IMR-90 (cell line): ENCODE data around the gene MEF2D. TPM values are rescaled to one million over a fixed set of nuclear protein-coding genes. Genes with fewer than 3 reads are reported as not detected.

ENCODE experiments used
- ATAC-seq: fragments of 200-7000 bp; cut with Tn5 transposase; 2 replicates; pipeline ENCODE4 v1.9.1; 2020; ENCODE audit warnings: low read depth, mild to moderate bottlenecking, moderate library complexity
- BruUV-seq: library from RNA; stranded (reverse); fragments of 400-500 nt; replicated peaks from 2 replicates; lab custom pipeline; 2021; lab: Mats Ljungman, UMichigan
- CTCF ChIA-PET: fragments of 300-600 bp; formaldehyde crosslinking; extraction: SDS; loops from one replicate; lab custom pipeline; 2021; ENCODE audit warnings: antibody characterized with exemption; lab: Yijun Ruan, JAX
- POLR2A ChIA-PET: fragments of 300-600 bp; sonication (Branson Sonifier 250); formaldehyde crosslinking; loops from one replicate; lab custom pipeline; 2022; ENCODE audit warnings: antibody characterized with exemption; ENCODE audit not compliant: unreplicated experiment; lab: Charles Lee
- DNase-seq: peaks from one replicate; pipeline ENCODE4 v3.0.0; 2013
- H2AFZ ChIP-seq: replicated peaks from 2 replicates; pipeline ENCODE3; 2013; ENCODE audit warnings: low read length, mild to moderate bottlenecking; ENCODE audit not compliant: poor library complexity
- H2AK5ac ChIP-seq: 2 replicates; pipeline ENCODE4 v1.6.1; 2013; ENCODE audit warnings: low read depth, low read length, inconsistent platforms
- H2AK9ac ChIP-seq: replicated peaks from 2 replicates; pipeline ENCODE3; 2013; ENCODE audit warnings: mild to moderate bottlenecking, low read depth, low read length, moderate library complexity; ENCODE audit not compliant: poor library complexity
- H2BK120ac ChIP-seq: 2 replicates; pipeline ENCODE4 v1.6.1; 2013; ENCODE audit warnings: low read depth, low read length, inconsistent platforms
- H2BK15ac ChIP-seq: 3 replicates; pipeline ENCODE4 v1.6.1; 2013; ENCODE audit warnings: low read depth, low read length, inconsistent platforms
- H2BK20ac ChIP-seq: 2 replicates; pipeline ENCODE4 v1.6.1; 2013; ENCODE audit warnings: low read depth, mild to moderate bottlenecking, inconsistent platforms, low read length, moderate library complexity
- H2BK5ac ChIP-seq: 2 replicates; pipeline ENCODE4 v1.6.1; 2013; ENCODE audit warnings: mild to moderate bottlenecking, low read depth, low read length, inconsistent platforms; ENCODE audit not compliant: poor library complexity, severe bottlenecking
- H3K14ac ChIP-seq: replicated peaks from 2 replicates; pipeline ENCODE4 v1.6.1; 2013; ENCODE audit warnings: low read depth, low read length, inconsistent platforms
- H3K18ac ChIP-seq: 2 replicates; pipeline ENCODE4 v1.6.1; 2013; ENCODE audit warnings: low read depth, low read length, control low read depth
- H3K23ac ChIP-seq: 2 replicates; pipeline ENCODE4 v1.6.1; 2013; ENCODE audit warnings: low read depth, low read length, inconsistent platforms
- H3K27ac ChIP-seq: 2 replicates; pipeline ENCODE4 v1.5.1; 2013; ENCODE audit warnings: mild to moderate bottlenecking, control low read depth, low read length; ENCODE audit not compliant: insufficient read depth
- H3K27me3 ChIP-seq: 2 replicates; pipeline ENCODE4 v1.6.1; 2013; ENCODE audit warnings: low read length; ENCODE audit not compliant: control insufficient read depth, insufficient read depth
- H3K36me3 ChIP-seq: 2 replicates; pipeline ENCODE4 v1.6.1; 2013; ENCODE audit warnings: low read length, mixed read lengths; ENCODE audit not compliant: control insufficient read depth, insufficient read depth
- H3K4ac ChIP-seq: 2 replicates; pipeline ENCODE4 v1.6.1; 2013; ENCODE audit warnings: low read depth, low read length, inconsistent platforms
- H3K4me1 ChIP-seq: 2 replicates; pipeline ENCODE4 v1.6.1; 2013; ENCODE audit warnings: low read length, mixed read lengths; ENCODE audit not compliant: control insufficient read depth, insufficient read depth
- H3K4me2 ChIP-seq: 2 replicates; pipeline ENCODE4 v1.6.1; 2013; ENCODE audit warnings: low read depth, mild to moderate bottlenecking, control low read depth, low read length, moderate library complexity
- H3K4me3 ChIP-seq: 2 replicates; pipeline ENCODE4 v1.5.1; 2013; ENCODE audit warnings: low read depth, mild to moderate bottlenecking, control low read depth, low read length, moderate library complexity; ENCODE audit not compliant: insufficient read depth
- H3K56ac ChIP-seq: 2 replicates; pipeline ENCODE4 v1.6.1; 2013; ENCODE audit warnings: low read length, inconsistent platforms; ENCODE audit not compliant: insufficient read depth; ENCODE audit errors: extremely low read depth
- H3K79me1 ChIP-seq, 2 experiments: 2 replicates each; pipeline ENCODE4 v1.6.1; 2013; ENCODE audit warnings: low read length in 2 of 2, inconsistent platforms in 1 of 2, low read depth in 1 of 2
- H3K9ac ChIP-seq: 2 replicates; pipeline ENCODE4 v1.6.1; 2013; ENCODE audit warnings: low read depth, low read length, control low read depth
- H3K9me1 ChIP-seq: 2 replicates; pipeline ENCODE4 v1.6.1; 2013; ENCODE audit warnings: low read length, inconsistent platforms; ENCODE audit not compliant: insufficient read depth
- H3K9me3 ChIP-seq: 2 replicates; pipeline ENCODE4 v1.6.1; 2013; ENCODE audit warnings: low read length; ENCODE audit not compliant: control insufficient read depth, insufficient read depth
- H4K20me1 ChIP-seq: 2 replicates; pipeline ENCODE4 v1.6.1; 2013; ENCODE audit warnings: low read length, inconsistent platforms; ENCODE audit not compliant: insufficient read depth
- H4K5ac ChIP-seq: 2 replicates; pipeline ENCODE4 v1.6.1; 2013; ENCODE audit warnings: mild to moderate bottlenecking, low read depth, low read length, control low read depth
- H4K8ac ChIP-seq, 2 experiments: 2 replicates each; pipeline ENCODE4 v1.6.1; 2013; ENCODE audit warnings: low read depth in 2 of 2, low read length in 2 of 2, control low read depth in 1 of 2, inconsistent platforms in 1 of 2
- H4K91ac ChIP-seq: 2 replicates; pipeline ENCODE4 v1.6.1; 2013; ENCODE audit warnings: low read depth, low read length, inconsistent platforms; ENCODE audit not compliant: insufficient read depth
- BHLHE40 ChIP-seq: fragments of 150-350 bp; IDR thresholded peaks from 2 replicates; pipeline ENCODE4 v1.6.1; 2016; ENCODE audit warnings: mild to moderate bottlenecking, low read depth, low read length
- FOS ChIP-seq: fragments of 150-350 bp; IDR thresholded peaks from 2 replicates; pipeline ENCODE4 v1.6.1; 2016; ENCODE audit warnings: low read depth, low read length
- MAFK ChIP-seq: IDR thresholded peaks from 2 replicates; pipeline ENCODE4 v1.6.1; 2012; ENCODE audit warnings: low read depth, low read length, improper control_type of control experiment
- MAZ ChIP-seq: IDR thresholded peaks from 2 replicates; pipeline ENCODE4 v1.6.1; 2012; ENCODE audit warnings: low read depth, mild to moderate bottlenecking, low read length, improper control_type of control experiment, moderate library complexity, borderline replicate concordance
- MXI1 ChIP-seq: IDR thresholded peaks from 2 replicates; pipeline ENCODE4 v1.6.1; 2012; ENCODE audit warnings: low read depth, mild to moderate bottlenecking, low read length, moderate library complexity, borderline replicate concordance
- RAD21 ChIP-seq: IDR thresholded peaks from 2 replicates; pipeline ENCODE4 v1.6.1; 2012; ENCODE audit warnings: low read length, improper control_type of control experiment
- RCOR1 ChIP-seq: IDR thresholded peaks from 2 replicates; pipeline ENCODE4 v1.6.1; 2012; ENCODE audit warnings: mild to moderate bottlenecking, low read length, improper control_type of control experiment; ENCODE audit not compliant: insufficient replicate concordance
- SMC3 ChIP-seq: fragments of 150-350 bp; IDR thresholded peaks from 2 replicates; pipeline ENCODE4 v1.6.1; 2016; ENCODE audit warnings: low read depth, mild to moderate bottlenecking, antibody characterized with exemption, low read length, moderate library complexity
- whole genome bisulfite sequencing, 2 experiments: methylation state at CpG; one replicate each; pipeline versions ENCODE4 v1.1.5 to v1.1.7; 2013; ENCODE audit warnings: missing lambda C conversion rate in 2 of 2; ENCODE audit not compliant: insufficient read length in 1 of 2; ENCODE audit errors: extremely low coverage in 2 of 2; 5-methylcytosine and 5-hydroxymethylcytosine counted together
- dilution Hi-C: fragments of 300-500 bp; cut with HindIII; formaldehyde crosslinking; loops from one replicate; pipeline ENCODE4 v1.14.3; 2018; ENCODE audit warnings: low sequenced_read_pairs; ENCODE audit not compliant: unreplicated experiment
- in situ Hi-C: fragments of 300-500 bp; cut with MboI; formaldehyde crosslinking; loops from 3 replicates; pipeline ENCODE4 v1.14.3; 2019; ENCODE audit warnings: low sequenced_read_pairs, inconsistent platforms, mixed read lengths
- intact Hi-C: fragments of 100-400 bp; cut with micrococcal nuclease; formaldehyde crosslinking; loops from 2 replicates; pipeline ENCODE4 v1.10.0; 2022
- polyA plus RNA-seq, 3 experiments: library from polyadenylated mRNA; depleted of rRNA; stranded (reverse); fragments of >200 nt; gene quantifications; 2 replicates each; pipeline ENCODE4 v1.2.3, GENCODE V29; 2012; ENCODE audit warnings: low replicate concordance in 1 of 3
- total RNA-seq: library from RNA; depleted of rRNA; stranded (reverse); fragments of >200 nt; gene quantifications from 2 replicates; pipeline ENCODE4 v1.2.3, GENCODE V29; 2012
- TF ChIP-seq, protein P1 (sequence below): fragments of 150-350 bp; IDR thresholded peaks from 2 replicates; pipeline ENCODE4 v1.6.1; 2016; ENCODE audit warnings: low read depth, mild to moderate bottlenecking, low read length, moderate library complexity, borderline replicate concordance

Gene MEF2D
- total and polyA plus RNA-seq, 2 of the 4 experiments (the other 2 are of a cell fraction), result 2.9 to 20.0 TPM

- POLR2A ChIA-PET, result no interaction called here
- ATAC-seq (peak; percentile 60), DNase-seq (peak; percentile 85)
- Histone ChIP-seq H3K4ac (peak overlapping the region; percentile 87), H2AFZ (peak overlapping the region; percentile 85), H3K4me2 (peak overlapping the region; percentile 33), H3K18ac (peak overlapping the region; percentile 59), H2BK15ac (peak overlapping the region; percentile 91; the same call in 2 of the 3 replicates), H3K4me3 (no peak overlapping the region), H2BK20ac (peak overlapping the region; percentile 89), H3K9ac (peak overlapping the region; percentile 40; the same call in 1 of the 2 replicates), H3K14ac (peak overlapping the region; percentile 73), H3K27ac (peak overlapping the region; percentile 36), H3K27me3 (no peaks in the 10 kb centered on the region), H4K5ac (peak overlapping the region; percentile 39; the same call in 1 of the 2 replicates), H3K36me3 (no peaks in the 10 kb centered on the region), H4K8ac (peak overlapping the region; percentile 36 to 73), H2BK120ac (peak overlapping the region; percentile 93), H3K9me3 (no peaks in the 10 kb centered on the region), H2AK5ac (peak overlapping the region; percentile 70), H4K91ac (peak overlapping the region; percentile 81), H3K9me1 (peaks cover 30% of the 10 kb centered on the region), H4K20me1 (no peaks in the 10 kb centered on the region), H2AK9ac (peak overlapping the region; percentile 31), H3K23ac (peak overlapping the region; percentile 93), H2BK5ac (peak overlapping the region; percentile 38), H3K79me1 (peaks cover 0 to 14% of the 10 kb centered on the region in 2 experiments; a peak in 2 of 4 replicates), H3K4me1 (peaks cover 26% of the 10 kb centered on the region), H3K56ac (0 out of 2 replicates have a peak overlapping the region, but pooled peaks have one; percentile 10)
- intact Hi-C loops (no loop called here), dilution Hi-C loops (no loop called here), in situ Hi-C loops (no loop called here)
- TF ChIP-seq MAZ (0 out of 2 replicates have a peak, but pooled peaks have one; percentile 23), FOS (no peak), MAFK (no peak), RAD21 (no peak), RCOR1 (no peak), SMC3 (no peak), BHLHE40 (0 out of 2 replicates have a peak, but pooled peaks have one; percentile 3), MXI1 (no peak)
- TF ChIP-seq, protein P1, sequence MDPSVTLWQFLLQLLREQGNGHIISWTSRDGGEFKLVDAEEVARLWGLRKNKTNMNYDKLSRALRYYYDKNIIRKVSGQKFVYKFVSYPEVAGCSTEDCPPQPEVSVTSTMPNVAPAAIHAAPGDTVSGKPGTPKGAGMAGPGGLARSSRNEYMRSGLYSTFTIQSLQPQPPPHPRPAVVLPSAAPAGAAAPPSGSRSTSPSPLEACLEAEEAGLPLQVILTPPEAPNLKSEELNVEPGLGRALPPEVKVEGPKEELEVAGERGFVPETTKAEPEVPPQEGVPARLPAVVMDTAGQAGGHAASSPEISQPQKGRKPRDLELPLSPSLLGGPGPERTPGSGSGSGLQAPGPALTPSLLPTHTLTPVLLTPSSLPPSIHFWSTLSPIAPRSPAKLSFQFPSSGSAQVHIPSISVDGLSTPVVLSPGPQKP, result no peak
- CTCF ChIA-PET, result no interaction called here
- WGBS, 2 experiments, result 27% methylated on average over 3 of the region's 13 CpGs; no CpG with 5 or more reads in 1 of the 2 experiments
- BruUV-seq, result no TSS peak
Observed at GRCh38 chr1:156510709-156511108, 10.1 kb upstream of the MEF2D start.
